ENCODE results near the gene HIVEP3. TPM values are rescaled to one million over a fixed set of nuclear protein-coding genes. Genes with fewer than 3 reads are reported as not detected.

HIVEP3 gene
- total and polyA plus RNA-seq, 2 of the 13 experiments (the other 11 are each of a cell fraction or from before 2014, with no cell fraction given): 0.05 TPM; not detected in 1

- DNase-seq (ENCODE audit: low spot score) (no peak), FAIRE-seq (no peak), ATAC-seq (no peak)
- peaks cover 1 to 49% of the 10 kb centered on the region in 2 experiments; a peak in 4 of 5 replicates for H3K27me3 ChIP-seq (ENCODE audit: control insufficient read depth in 1 of 2, insufficient read depth in 2 of 2, low read length in 2 of 2)
- intact Hi-C loops (cut with micrococcal nuclease; ENCODE audit: unreplicated experiment): no loop called here
- no peaks in the 10 kb centered on the region for H3K79me2 ChIP-seq (ENCODE audit: insufficient read depth, low read length)
- WGBS (ENCODE audit: low lambda C conversion rate): 0% methylated on average over 4 of the region's 6 CpGs
- H4K20me1 ChIP-seq (ENCODE audit: insufficient read depth, low read length): no peaks in the 10 kb centered on the region
- H3K36me3 ChIP-seq (replicated peaks in 1 of 2; ENCODE audit: control insufficient read depth in 1 of 2, insufficient read depth in 2 of 2, low read length in 2 of 2): no peaks in the 10 kb centered on the region
- ChIA-PET CTCF (ENCODE audit: low intra/inter-chr PET ratio, low total read pairs) (no interaction called here), POLR2A (no interaction called here)
- in situ Hi-C loops (cut with HindIII; ENCODE audit: extremely low pct_ligation_motif_present, low pct_unique_long_range_greater_than_20kb): no loop called here
- no peak overlapping the region for H3K9ac ChIP-seq (ENCODE audit: insufficient read depth, low read depth, low read length)
- no peak overlapping the region for H2AFZ ChIP-seq (ENCODE audit: low read length)
- no peak overlapping the region for H3K4me3 ChIP-seq (replicated peaks in 1 of 3; ENCODE audit: insufficient read depth in 1 of 3, low read depth in 2 of 3, low read length in 3 of 3)
- H3K4me2 ChIP-seq (ENCODE audit: low read depth, low read length): no peak overlapping the region
- H3K27ac ChIP-seq (ENCODE audit: extremely low read length, insufficient read depth, low read length): no peak overlapping the region
- H3K4me1 ChIP-seq (ENCODE audit: insufficient read depth, low read length): no peaks in the 10 kb centered on the region
- no peaks in the 10 kb centered on the region for H3K9me3 ChIP-seq (ENCODE audit: low read length)
- BruUV-seq (replicated peaks): no TSS peak
- TF ChIP-seq ARID3A (IDR thresholded peaks at IDR 0.05; ENCODE audit: low read depth, low read length): no peak
- TF ChIP-seq PAXIP1 (CRISPR knock-in tag; conservative IDR thresholded peaks at IDR 0.05): no peak
- no peak for TF ChIP-seq ZNF503 (CRISPR knock-in tag; IDR thresholded peaks at IDR 0.05)
- TF ChIP-seq POGZ (CRISPR knock-in tag; IDR thresholded peaks at IDR 0.05): no peak
- TF ChIP-seq, protein P1, sequence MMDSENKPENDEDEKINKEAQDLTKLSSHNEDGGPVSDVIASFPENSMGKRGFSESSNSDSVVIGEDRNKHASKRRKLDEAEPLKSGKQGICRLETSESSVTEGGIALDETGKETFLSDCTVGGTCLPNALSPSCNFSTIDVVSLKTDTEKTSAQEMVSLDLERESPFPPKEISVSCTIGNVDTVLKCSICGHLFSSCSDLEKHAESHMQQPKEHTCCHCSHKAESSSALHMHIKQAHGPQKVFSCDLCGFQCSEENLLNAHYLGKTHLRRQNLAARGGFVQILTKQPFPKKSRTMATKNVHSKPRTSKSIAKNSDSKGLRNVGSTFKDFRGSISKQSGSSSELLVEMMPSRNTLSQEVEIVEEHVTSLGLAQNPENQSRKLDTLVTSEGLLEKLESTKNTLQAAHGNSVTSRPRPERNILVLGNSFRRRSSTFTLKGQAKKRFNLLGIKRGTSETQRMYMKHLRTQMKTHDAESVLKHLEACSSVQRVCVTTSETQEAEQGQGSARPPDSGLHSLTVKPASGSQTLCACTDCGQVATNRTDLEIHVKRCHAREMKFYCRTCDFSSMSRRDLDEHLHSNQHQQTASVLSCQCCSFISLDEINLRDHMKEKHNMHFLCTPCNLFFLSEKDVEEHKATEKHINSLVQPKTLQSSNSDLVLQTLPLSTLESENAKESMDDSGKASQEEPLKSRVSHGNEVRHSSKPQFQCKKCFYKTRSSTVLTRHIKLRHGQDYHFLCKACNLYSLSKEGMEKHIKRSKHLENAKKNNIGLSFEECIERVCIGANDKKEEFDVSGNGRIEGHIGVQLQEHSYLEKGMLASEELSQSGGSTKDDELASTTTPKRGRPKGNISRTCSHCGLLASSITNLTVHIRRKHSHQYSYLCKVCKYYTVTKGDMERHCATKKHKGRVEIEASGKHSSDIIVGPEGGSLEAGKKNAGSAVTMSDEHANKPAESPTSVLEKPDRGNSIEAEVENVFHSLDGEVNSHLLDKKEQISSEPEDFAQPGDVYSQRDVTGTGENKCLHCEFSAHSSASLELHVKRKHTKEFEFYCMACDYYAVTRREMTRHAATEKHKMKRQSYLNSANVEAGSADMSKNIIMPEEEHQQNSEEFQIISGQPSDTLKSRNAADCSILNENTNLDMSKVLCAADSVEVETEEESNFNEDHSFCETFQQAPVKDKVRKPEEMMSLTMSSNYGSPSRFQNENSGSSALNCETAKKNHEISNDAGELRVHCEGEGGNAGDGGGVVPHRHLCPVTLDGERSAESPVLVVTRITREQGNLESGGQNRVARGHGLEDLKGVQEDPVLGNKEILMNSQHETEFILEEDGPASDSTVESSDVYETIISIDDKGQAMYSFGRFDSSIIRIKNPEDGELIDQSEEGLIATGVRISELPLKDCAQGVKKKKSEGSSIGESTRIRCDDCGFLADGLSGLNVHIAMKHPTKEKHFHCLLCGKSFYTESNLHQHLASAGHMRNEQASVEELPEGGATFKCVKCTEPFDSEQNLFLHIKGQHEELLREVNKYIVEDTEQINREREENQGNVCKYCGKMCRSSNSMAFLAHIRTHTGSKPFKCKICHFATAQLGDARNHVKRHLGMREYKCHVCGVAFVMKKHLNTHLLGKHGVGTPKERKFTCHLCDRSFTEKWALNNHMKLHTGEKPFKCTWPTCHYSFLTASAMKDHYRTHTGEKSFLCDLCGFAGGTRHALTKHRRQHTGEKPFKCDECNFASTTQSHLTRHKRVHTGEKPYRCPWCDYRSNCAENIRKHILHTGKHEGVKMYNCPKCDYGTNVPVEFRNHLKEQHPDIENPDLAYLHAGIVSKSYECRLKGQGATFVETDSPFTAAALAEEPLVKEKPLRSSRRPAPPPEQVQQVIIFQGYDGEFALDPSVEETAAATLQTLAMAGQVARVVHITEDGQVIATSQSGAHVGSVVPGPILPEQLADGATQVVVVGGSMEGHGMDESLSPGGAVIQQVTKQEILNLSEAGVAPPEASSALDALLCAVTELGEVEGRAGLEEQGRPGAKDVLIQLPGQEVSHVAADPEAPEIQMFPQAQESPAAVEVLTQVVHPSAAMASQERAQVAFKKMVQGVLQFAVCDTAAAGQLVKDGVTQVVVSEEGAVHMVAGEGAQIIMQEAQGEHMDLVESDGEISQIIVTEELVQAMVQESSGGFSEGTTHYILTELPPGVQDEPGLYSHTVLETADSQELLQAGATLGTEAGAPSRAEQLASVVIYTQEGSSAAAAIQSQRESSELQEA (CRISPR knock-in tag; IDR thresholded peaks at IDR 0.05; ENCODE audit: not compliant biosample characterization): no peak
- no peak for TF ChIP-seq NFATC3 (CRISPR knock-in tag; IDR thresholded peaks at IDR 0.05)
- TF ChIP-seq ZNF33A (CRISPR knock-in tag; IDR thresholded peaks at IDR 0.05; ENCODE audit: borderline replicate concordance): no peak
- no peak for TF ChIP-seq MBNL3 (CRISPR knock-in tag; conservative IDR thresholded peaks at IDR 0.05)
- no peak for TF ChIP-seq PAWR (CRISPR knock-in tag; IDR thresholded peaks at IDR 0.05; ENCODE audit: borderline replicate concordance)
Observed at GRCh38 chr1:41580021-41580420, 338.7 kb downstream of the HIVEP3 start.

Measured in HepG2 (cell line).